ENCODE data around the gene THAP5.

DNA sequence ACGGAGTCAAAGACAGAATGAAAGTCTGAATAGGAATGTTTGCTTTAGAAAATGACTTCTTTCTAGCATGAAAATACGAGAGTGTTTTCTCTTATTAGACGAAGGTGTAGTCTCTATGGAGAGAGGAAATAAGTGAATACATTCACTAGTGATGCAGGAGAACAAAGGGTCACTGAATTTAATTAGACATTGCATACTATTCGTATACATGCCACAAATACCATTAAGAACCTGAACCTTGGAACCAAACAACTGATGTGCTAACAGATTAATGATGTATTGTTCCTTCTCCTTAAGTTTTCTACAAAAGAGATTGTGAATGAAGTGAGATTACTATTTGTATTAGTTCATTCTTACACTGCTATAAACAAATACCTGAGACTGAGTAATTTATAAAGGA lies 10.3 kb downstream of the THAP5 start:
- TF ChIP-seq CTCF (IDR thresholded peaks at IDR 0.05; ENCODE audit: low read length) (no peak), EZH2 (IDR thresholded peaks at IDR 0.05; ENCODE audit: borderline replicate concordance, low read length) (no peak)
